Fibroblast of skin of left biceps (primary cell): ENCODE results near the gene SLC39A10.
A peak's percentile ranks its signal among the peaks of the same experiment; 100 is the strongest.
"Not testable (repeated sequence)": the region's sequence is repeated elsewhere in the genome, so short reads cannot be mapped to it uniquely, and the experiment has no call there.

ENCODE experiments used
- DNase-seq, 2 experiments: peaks; one replicate each; pipeline ENCODE4 v3.0.0-alpha.2; 2013; ENCODE audit warnings: low read depth in 2 of 2

The SLC39A10 gene

GRCh38 chr2:195656859-195657633 lies at the start of gene SLC39A10:
Gene SLC39A10, plus strand, starts transcription at chr2:195657226. Its CDS starts 22,817 bp downstream, at chr2:195680043.
- DNase-seq: peak; percentile 94 to 95

GRCh38 chr2:195608768-195609454 lies 48.1 kb upstream of the SLC39A10 start:
- DNase-seq: no peak

- no peak for DNase-seq
Measured at GRCh38 chr2:195610717-195611116, 46.3 kb upstream of the SLC39A10 start.

GRCh38 chr2:195612611-195613495 lies 44.2 kb upstream of the SLC39A10 start:
- DNase-seq: peak; percentile 29 to 38

- DNase-seq: peak; percentile 69 to 77
Measured at GRCh38 chr2:195613922-195614321, 43.1 kb upstream of the SLC39A10 start.

GRCh38 chr2:195619590-195619989 lies 37.4 kb upstream of the SLC39A10 start:
- DNase-seq: no peak

GRCh38 chr2:195620501-195620900 lies 36.5 kb upstream of the SLC39A10 start:
- no peak for DNase-seq

- no peak for DNase-seq
Measured at GRCh38 chr2:195622966-195623365, 34.1 kb upstream of the SLC39A10 start.

GRCh38 chr2:195626507-195626906 lies 30.5 kb upstream of the SLC39A10 start:
- DNase-seq: no peak

GRCh38 chr2:195628666-195629065 lies 28.4 kb upstream of the SLC39A10 start:
- DNase-seq: no peak

- no peak for DNase-seq
Measured at GRCh38 chr2:195632856-195633572, 24.0 kb upstream of the SLC39A10 start.

GRCh38 chr2:195633573-195633870 lies 23.5 kb upstream of the SLC39A10 start:
- no peak for DNase-seq

GRCh38 chr2:195633974-195634373 lies 23.1 kb upstream of the SLC39A10 start:
- no peak for DNase-seq

- DNase-seq: no peak
Measured at GRCh38 chr2:195636890-195637289, 20.1 kb upstream of the SLC39A10 start.

GRCh38 chr2:195638750-195639149 lies 18.3 kb upstream of the SLC39A10 start:
- DNase-seq: no peak

- no peak for DNase-seq
Measured at GRCh38 chr2:195639238-195639858, 17.7 kb upstream of the SLC39A10 start.

GRCh38 chr2:195639959-195640358 lies 17.1 kb upstream of the SLC39A10 start:
- DNase-seq: no peak

GRCh38 chr2:195642027-195642678 lies 14.9 kb upstream of the SLC39A10 start:
- DNase-seq: no peak

GRCh38 chr2:195642679-195643068 lies 14.4 kb upstream of the SLC39A10 start:
- no peak for DNase-seq

- DNase-seq: not testable (repeated sequence)
Measured at GRCh38 chr2:195644708-195645107, 12.3 kb upstream of the SLC39A10 start.

GRCh38 chr2:195645413-195645812 lies 11.6 kb upstream of the SLC39A10 start:
- DNase-seq: no peak
